Hepatocyte (in vitro differentiated cells): ENCODE results near the gene PDLIM7.

ENCODE experiments used
- CTCF ChIP-seq: fragments of 200-600 bp; sonication (generic); IDR thresholded peaks from 2 replicates; pipeline ENCODE4 v1.5.1; 2016; ENCODE audit warnings: antibody characterized with exemption, mild to moderate bottlenecking; ENCODE audit not compliant: poor library complexity
- EZH2 ChIP-seq: fragments of 200-600 bp; sonication (generic); IDR thresholded peaks from 2 replicates; pipeline ENCODE4 v1.6.1; 2016; ENCODE audit warnings: antibody characterized with exemption, mild to moderate bottlenecking, borderline replicate concordance
- EZH2phosphoT487 ChIP-seq: fragments of 200-600 bp; sonication (generic); IDR thresholded peaks from one replicate; pipeline ENCODE4 v1.6.1; 2018; ENCODE audit warnings: antibody characterized with exemption, mild to moderate bottlenecking, low read depth, moderate library complexity; ENCODE audit not compliant: unreplicated experiment, severe bottlenecking

- TF ChIP-seq CTCF, result no peak
- TF ChIP-seq EZH2, result no peak
- no peak for TF ChIP-seq EZH2phosphoT487
These were observed 27.1 kb upstream of the PDLIM7 start for GRCh38 chr5:177524539-177524900.
